Ishikawa (cell line): ENCODE measurements around the gene RSF1.

Experiments used
- CEBPB ChIP-seq: IDR thresholded peaks from 2 replicates; pipeline ENCODE4 v1.6.1; 2012
- CREB1 ChIP-seq: IDR thresholded peaks from 2 replicates; pipeline ENCODE4 v1.6.1; 2012; ENCODE audit warnings: low read depth
- EGR1 ChIP-seq: IDR thresholded peaks from 2 replicates; pipeline ENCODE4 v1.6.1; 2012
- EP300 ChIP-seq: IDR thresholded peaks from 2 replicates; pipeline ENCODE4 v1.6.1; 2012; ENCODE audit warnings: borderline replicate concordance
- FOXM1 ChIP-seq: IDR thresholded peaks from 2 replicates; pipeline ENCODE4 v1.6.1; 2012; ENCODE audit warnings: low read depth, borderline replicate concordance
- NFIC ChIP-seq: IDR thresholded peaks from 2 replicates; pipeline ENCODE4 v1.6.1; 2012
- RAD21 ChIP-seq: IDR thresholded peaks from 2 replicates; pipeline ENCODE4 v1.6.1; 2012; ENCODE audit warnings: low read depth
- TCF12 ChIP-seq: IDR thresholded peaks from 2 replicates; pipeline ENCODE4 v1.6.1; 2012; ENCODE audit warnings: low read depth
- USF1 ChIP-seq: IDR thresholded peaks from 2 replicates; pipeline ENCODE4 v1.6.1; 2012

DNA sequence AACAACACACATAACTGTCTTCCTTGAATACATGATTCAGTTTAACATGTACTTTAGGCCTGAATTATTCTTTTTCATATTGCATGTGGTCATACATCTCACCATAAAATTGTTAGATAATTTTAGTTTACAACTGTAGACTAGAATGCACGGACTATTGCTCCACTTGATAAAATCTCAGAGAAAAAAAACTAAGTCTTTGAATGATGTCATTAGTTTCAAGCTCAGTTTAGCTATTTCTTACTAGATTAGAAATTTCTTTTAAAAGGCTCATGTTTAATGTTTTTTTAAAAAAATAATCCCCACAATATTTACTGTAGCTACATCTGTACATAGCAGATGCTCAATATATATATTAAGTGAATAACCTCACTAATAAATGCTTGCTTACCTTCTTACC lies 5.1 kb downstream of the RSF1 start:
- TF ChIP-seq NFIC (no peak), EP300 (no peak), RAD21 (no peak), FOXM1 (no peak), CREB1 (no peak), USF1 (no peak), CEBPB (no peak), TCF12 (no peak), EGR1 (no peak)
